ENCODE data around the gene ANKRD34A. TPM values are rescaled to one million over a fixed set of nuclear protein-coding genes. Genes with fewer than 3 reads are reported as not detected.

The ANKRD34A gene
- total and polyA plus RNA-seq, 2 of the 13 experiments (the other 11 are each of a cell fraction or from before 2014, with no cell fraction given): 0.05 to 0.07 TPM

DNA sequence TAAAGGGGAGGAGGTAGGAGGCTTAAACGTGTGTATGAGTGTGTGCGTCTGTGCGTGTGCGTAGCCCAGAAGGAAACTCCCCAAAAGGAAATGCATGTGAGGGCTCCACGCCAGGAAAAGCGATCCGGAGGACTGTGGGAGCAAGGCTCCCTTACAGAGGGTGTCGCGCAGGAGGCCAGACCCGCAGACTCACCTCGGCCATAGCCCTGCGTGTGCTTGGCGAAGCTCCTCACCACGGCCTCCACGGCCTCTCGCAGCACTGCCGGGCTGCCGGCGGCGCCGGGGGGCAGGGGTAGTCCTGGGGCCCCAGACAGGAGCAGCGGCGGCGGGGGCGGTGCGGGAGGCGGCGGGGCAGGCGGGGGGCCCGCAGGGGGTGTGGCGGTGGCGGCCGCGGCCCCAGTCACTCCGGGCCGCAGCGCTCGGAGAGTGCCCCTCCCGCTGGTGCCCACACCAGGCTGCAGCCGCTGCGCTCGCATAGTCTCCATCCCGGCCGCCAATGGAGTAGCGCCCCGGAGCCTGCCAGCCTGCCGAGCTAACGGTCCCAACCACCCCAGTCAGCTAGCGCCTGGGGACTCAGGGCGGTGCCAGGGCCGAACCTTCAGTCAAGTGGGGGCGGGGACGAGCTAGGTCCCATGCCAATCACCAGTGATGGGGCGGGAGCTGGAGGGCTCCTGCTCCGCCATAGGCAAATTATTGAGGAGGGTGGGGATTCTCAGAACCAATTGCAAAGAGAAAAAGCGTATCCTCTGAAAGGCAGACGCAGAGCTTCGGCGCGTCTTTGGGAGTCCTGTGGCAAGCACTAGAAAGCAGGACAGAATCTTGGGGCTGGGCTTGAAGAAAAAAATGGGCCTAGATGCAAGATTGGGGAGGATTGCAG lies 6.7 kb downstream of the ANKRD34A start, which contains the start of gene LIX1L (continued):
- 0 out of 2 replicates have a peak, but pooled peaks have one; percentile 8 for TF ChIP-seq ARID5B (CRISPR knock-in tag; IDR thresholded peaks at IDR 0.05)
- TF ChIP-seq ZNF841 (CRISPR knock-in tag; IDR thresholded peaks at IDR 0.05; ENCODE audit: borderline replicate concordance): no peak
- TF ChIP-seq ZMAT3 (CRISPR knock-in tag; conservative IDR thresholded peaks at IDR 0.05): no peak; the same call in 1 of the 2 replicates
- TF ChIP-seq THAP8 (CRISPR knock-in tag; IDR thresholded peaks at IDR 0.05; ENCODE audit: borderline replicate concordance): 0 out of 2 replicates have a peak, but pooled peaks have one; percentile 24
- TF ChIP-seq ZBTB34 (CRISPR knock-in tag; IDR thresholded peaks at IDR 0.05): peak; percentile 40; the same call in 1 of the 2 replicates
- TF ChIP-seq, protein P1, sequence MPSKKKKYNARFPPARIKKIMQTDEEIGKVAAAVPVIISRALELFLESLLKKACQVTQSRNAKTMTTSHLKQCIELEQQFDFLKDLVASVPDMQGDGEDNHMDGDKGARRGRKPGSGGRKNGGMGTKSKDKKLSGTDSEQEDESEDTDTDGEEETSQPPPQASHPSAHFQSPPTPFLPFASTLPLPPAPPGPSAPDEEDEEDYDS (CRISPR knock-in tag; IDR thresholded peaks at IDR 0.05): peak; percentile 77
- no peak for TF ChIP-seq ZSCAN5A (CRISPR knock-in tag; IDR thresholded peaks at IDR 0.05; ENCODE audit: borderline replicate concordance)
- no peak for TF ChIP-seq ZNF644 (CRISPR knock-in tag; IDR thresholded peaks at IDR 0.05; ENCODE audit: low read depth)
- peak; percentile 34 for TF ChIP-seq TGIF2 (CRISPR knock-in tag; IDR thresholded peaks at IDR 0.05)
- TF ChIP-seq, protein P2, sequence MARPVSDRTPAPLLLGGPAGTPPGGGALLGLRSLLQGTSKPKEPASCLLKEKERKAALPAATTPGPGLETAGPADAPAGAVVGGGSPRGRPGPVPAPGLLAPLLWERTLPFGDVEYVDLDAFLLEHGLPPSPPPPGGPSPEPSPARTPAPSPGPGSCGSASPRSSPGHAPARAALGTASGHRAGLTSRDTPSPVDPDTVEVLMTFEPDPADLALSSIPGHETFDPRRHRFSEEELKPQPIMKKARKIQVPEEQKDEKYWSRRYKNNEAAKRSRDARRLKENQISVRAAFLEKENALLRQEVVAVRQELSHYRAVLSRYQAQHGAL (CRISPR knock-in tag; IDR thresholded peaks at IDR 0.05; ENCODE audit: not compliant biosample characterization): no peak
- no peak for TF ChIP-seq RBM22 (optimal IDR thresholded peaks at IDR 0.05; ENCODE audit: low read length)
- TF ChIP-seq, protein P3, sequence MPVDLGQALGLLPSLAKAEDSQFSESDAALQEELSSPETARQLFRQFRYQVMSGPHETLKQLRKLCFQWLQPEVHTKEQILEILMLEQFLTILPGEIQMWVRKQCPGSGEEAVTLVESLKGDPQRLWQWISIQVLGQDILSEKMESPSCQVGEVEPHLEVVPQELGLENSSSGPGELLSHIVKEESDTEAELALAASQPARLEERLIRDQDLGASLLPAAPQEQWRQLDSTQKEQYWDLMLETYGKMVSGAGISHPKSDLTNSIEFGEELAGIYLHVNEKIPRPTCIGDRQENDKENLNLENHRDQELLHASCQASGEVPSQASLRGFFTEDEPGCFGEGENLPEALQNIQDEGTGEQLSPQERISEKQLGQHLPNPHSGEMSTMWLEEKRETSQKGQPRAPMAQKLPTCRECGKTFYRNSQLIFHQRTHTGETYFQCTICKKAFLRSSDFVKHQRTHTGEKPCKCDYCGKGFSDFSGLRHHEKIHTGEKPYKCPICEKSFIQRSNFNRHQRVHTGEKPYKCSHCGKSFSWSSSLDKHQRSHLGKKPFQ (CRISPR knock-in tag; IDR thresholded peaks at IDR 0.05; ENCODE audit: insufficient replicate concordance): no peak
- TF ChIP-seq PHB2 (IDR thresholded peaks at IDR 0.05; ENCODE audit: partially characterized antibody): no peak
- no peak for TF ChIP-seq FOXA1 (IDR thresholded peaks at IDR 0.05)
- TF ChIP-seq FOXA1 (CRISPR knock-in tag; IDR thresholded peaks at IDR 0.05): no peak
- TF ChIP-seq JUN (CRISPR knock-in tag; IDR thresholded peaks at IDR 0.05): no peak
- no peak for TF ChIP-seq ZSCAN29 (CRISPR knock-in tag; conservative IDR thresholded peaks at IDR 0.05)
